HG03439 (cell line): ENCODE measurements around the gene DRD3.

Experiments
- ATAC-seq: cut with Tn5 transposase; IDR thresholded peaks from one replicate; pipeline ENCODE4 v1.9.1; 2021; ENCODE audit warnings: mild to moderate bottlenecking, moderate library complexity; ENCODE audit not compliant: unreplicated experiment

DRD3 gene

DNA sequence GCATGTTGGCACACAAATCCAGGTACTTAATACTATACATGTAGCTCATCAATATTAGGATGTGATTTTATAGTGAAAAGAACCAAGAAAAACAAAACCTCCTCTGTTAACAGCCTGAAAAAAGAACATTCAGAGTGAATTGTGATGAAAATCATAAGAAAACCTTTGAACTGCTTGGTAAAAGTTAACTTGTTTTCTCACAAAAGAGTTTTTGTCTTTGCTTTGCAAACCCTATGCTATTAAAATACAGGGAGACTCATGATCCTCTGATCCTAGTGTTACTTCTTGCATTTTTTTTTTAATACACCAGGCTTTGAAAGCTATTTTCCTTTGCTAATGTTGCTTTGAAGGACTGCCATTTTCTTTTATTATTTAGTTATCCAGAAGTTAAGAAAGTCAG lies 98.7 kb downstream of the DRD3 start:
- ATAC-seq, result no peak

DNA sequence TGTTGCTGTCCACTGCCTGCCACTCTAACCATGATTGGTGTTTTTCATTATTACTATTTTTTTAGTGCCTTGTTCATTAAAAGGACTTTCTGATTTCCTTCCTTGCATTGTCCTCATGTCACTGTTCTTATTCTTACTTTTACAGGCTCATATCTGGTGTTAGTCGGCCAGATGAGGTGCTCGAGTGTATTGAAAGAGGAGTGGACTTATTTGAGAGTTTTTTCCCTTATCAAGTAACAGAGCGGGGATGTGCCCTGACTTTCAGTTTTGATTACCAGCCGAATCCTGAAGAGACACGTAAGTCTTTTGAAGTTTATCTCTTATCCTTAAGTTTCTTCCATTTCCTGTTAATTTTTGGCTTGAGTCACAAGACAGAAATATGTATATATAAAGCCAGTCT lies 99.1 kb downstream of the DRD3 start:
- no peak for ATAC-seq

DNA sequence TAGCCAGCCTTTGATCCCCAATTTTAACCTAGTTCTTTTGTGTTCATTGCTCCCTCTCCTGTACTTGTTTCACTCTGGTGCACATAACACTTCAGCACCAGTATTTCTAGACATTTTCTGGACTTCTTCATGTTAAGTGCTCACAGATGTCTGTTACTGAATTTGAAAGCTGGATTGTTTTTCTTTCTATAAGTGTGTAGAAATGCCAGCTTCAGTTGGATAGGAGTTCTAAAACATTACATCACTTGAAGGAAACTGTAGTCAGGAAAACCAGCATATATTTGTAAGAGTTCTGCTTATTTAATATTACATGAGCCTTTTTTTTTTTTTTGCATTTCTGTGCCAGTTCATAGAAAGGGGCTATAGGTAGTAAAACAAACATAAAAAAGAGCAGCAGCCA lies 100.7 kb downstream of the DRD3 start:
- no peak for ATAC-seq
